ENCODE results near the gene GMPR2.
A peak's percentile ranks its signal among the peaks of the same experiment; 100 is the strongest.
"Not testable (repeated sequence)": the region's sequence is repeated elsewhere in the genome, so short reads cannot be mapped to it uniquely, and the experiment has no call there.

Gene GMPR2

GRCh38 chr14:24232645-24233537 is at the start of gene GMPR2:
GMPR2 (plus strand) TSS chr14:24232929; CDS start chr14:24233254, 325 bp downstream.
- DNase-seq, result no peak

- no peak for DNase-seq
Measured at GRCh38 chr14:24183014-24183481, 49.7 kb upstream of the GMPR2 start.

- DNase-seq, result no peak
Measured at GRCh38 chr14:24184104-24184970, 48.4 kb upstream of the GMPR2 start.

- DNase-seq, result no peak
Measured at GRCh38 chr14:24185026-24185425, 47.7 kb upstream of the GMPR2 start.

- DNase-seq, result no peak
Measured at GRCh38 chr14:24185741-24186140, 47.0 kb upstream of the GMPR2 start.

GRCh38 chr14:24186831-24187538 is 45.7 kb upstream of the GMPR2 start:
- no peak for DNase-seq

GRCh38 chr14:24187539-24187915 is 45.2 kb upstream of the GMPR2 start:
- no peak for DNase-seq

GRCh38 chr14:24188251-24189058 is 44.3 kb upstream of the GMPR2 start, which contains the start of gene IPO4:
IPO4 (minus strand) TSS chr14:24188816; CDS start chr14:24188787, 29 bp downstream.
- DNase-seq, result peak; percentile 97

GRCh38 chr14:24189059-24189375 is 43.7 kb upstream of the GMPR2 start:
- no peak for DNase-seq

- DNase-seq, result no peak
Measured at GRCh38 chr14:24189460-24189859, 43.3 kb upstream of the GMPR2 start.

- no peak for DNase-seq
Measured at GRCh38 chr14:24190416-24190815, 42.3 kb upstream of the GMPR2 start.

GRCh38 chr14:24192933-24193332 is 39.8 kb upstream of the GMPR2 start:
- no peak for DNase-seq

GRCh38 chr14:24194186-24194872 is 38.4 kb upstream of the GMPR2 start:
- DNase-seq, result no peak

GRCh38 chr14:24194873-24195185 is 37.9 kb upstream of the GMPR2 start:
- DNase-seq, result no peak

GRCh38 chr14:24195186-24196070 is 37.3 kb upstream of the GMPR2 start, which contains the start of gene TM9SF1:
TM9SF1 (minus strand) TSS chr14:24195441; CDS start chr14:24195019, 422 bp downstream.
- peak; percentile 88 for DNase-seq

GRCh38 chr14:24196071-24197055 is 36.4 kb upstream of the GMPR2 start:
- no peak for DNase-seq

GRCh38 chr14:24197056-24197450 is 35.7 kb upstream of the GMPR2 start:
- DNase-seq, result no peak

GRCh38 chr14:24198814-24199524 is 33.8 kb upstream of the GMPR2 start:
- DNase-seq, result no peak

GRCh38 chr14:24202538-24202937 is 30.2 kb upstream of the GMPR2 start:
- not testable (repeated sequence) for DNase-seq
